Skeletal muscle satellite cell (primary cell): Measurements from ENCODE around the gene NAT10.

Experiments
- H3K27me3 ChIP-seq: 2 replicates; pipeline ENCODE4 v1.7.0; 2013; ENCODE audit warnings: low read length; ENCODE audit not compliant: control insufficient read depth, insufficient read depth
- H3K36me3 ChIP-seq: 2 replicates; pipeline ENCODE4 v1.7.0; 2013; ENCODE audit warnings: mild to moderate bottlenecking, control low read depth, low read length; ENCODE audit not compliant: insufficient read depth
- H3K4me1 ChIP-seq: 2 replicates; pipeline ENCODE4 v1.7.0; 2013; ENCODE audit warnings: low read length; ENCODE audit not compliant: control insufficient read depth, insufficient read depth
- H3K4me2 ChIP-seq: 2 replicates; pipeline ENCODE4 v1.7.0; 2013; ENCODE audit warnings: mild to moderate bottlenecking, low read length
- H3K4me3 ChIP-seq: 2 replicates; pipeline ENCODE4 v1.7.0; 2013; ENCODE audit warnings: low read length
- H3K9ac ChIP-seq: 2 replicates; pipeline ENCODE4 v1.7.0; 2013; ENCODE audit warnings: mild to moderate bottlenecking, low read depth, low read length, moderate library complexity
- H3K9me3 ChIP-seq: replicated peaks from 2 replicates; pipeline ENCODE4 v1.7.0; 2013; ENCODE audit warnings: mild to moderate bottlenecking, control low read depth, low read length

NAT10 gene

DNA sequence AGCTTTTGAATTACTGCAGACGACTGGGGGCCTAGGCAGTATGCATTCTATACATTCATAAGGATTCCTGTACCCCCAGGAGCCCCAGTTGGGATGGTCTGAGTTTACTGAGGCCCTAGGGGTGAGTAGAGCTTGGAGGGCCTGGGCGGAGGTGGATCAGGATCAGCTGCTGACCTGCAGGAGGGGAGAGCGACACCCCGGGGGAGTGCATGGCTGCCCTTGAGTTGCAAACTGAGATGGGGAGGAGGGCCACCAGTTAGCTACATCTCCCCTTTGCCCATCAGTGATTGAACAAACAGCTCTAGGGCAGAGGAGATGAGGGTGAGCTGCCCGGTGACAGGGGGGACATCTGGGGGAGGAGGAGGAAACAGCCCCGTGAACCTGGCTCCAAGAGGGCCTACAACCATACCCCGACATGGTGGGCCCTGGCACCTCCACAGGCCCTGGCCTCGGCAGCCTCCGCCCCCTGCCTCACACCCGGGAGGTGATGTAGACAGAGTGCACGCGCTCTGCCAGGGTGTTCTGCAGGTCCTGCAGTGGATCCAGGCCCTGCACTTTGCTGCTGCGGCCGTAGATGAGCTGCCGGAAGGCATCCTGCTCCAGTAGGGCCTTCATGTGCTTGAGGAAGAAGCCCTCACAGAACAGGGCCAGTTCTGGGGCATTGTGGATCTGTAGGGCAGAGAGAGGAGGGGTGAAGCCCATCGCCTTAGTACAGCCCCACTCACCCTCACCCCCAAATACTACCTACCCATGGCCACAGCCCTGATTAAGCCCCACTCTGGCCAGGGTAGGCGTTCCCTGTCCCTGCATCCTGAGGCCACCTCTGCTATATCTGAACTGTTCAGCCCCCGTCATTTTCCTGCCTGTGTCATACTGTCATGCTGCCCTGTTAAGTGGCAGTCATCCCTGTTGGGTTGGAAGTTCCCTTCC is 46.8 kb downstream of the NAT10 start:
- Histone ChIP-seq H3K9me3 (no peaks in the 10 kb centered on the region), H3K4me2 (no peak overlapping the region), H3K4me3 (no peak overlapping the region), H3K9ac (no peak overlapping the region), H3K36me3 (peaks cover 62% of the 10 kb centered on the region), H3K27me3 (no peaks in the 10 kb centered on the region), H3K4me1 (no peaks in the 10 kb centered on the region)

DNA sequence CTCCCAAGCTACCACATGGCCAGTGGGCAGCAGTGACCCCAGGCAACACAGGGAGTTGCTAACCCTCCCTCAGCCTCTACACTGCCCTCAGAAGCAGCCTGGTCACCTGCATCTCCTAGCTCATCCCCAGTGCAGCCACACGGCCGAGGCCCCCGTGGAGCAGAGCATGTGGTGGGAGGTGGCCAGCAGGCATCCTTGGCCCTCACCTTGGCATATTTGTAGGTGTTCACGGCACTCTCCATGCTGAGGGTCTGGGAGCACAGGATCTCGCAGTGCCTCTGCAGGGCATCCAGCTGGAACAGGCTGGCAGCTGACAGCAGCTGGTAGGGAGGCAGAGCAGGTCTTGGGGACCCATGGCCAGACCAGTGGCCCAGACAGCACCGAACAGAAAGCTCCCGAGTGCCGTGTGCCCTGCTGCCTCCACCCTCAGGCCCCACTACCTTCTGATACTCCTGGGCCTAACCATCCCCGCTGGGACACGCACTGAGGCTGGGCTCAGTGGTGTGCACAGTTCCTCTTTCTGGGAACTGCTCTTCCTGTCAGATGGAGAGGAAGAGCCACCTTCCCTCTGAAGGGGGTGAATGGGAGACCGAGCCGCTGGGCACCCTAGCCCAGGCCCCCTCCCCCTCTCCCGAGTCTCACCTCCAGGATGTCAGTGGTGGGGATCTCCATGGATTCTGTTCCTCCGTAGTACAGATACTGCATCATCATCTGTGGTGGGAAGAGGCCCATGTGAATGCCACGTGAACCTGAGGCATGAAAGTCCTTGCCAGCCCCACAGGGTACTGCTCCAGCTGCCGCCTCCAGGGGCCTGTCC is 48.8 kb downstream of the NAT10 start:
- H3K4me3 ChIP-seq = no peak overlapping the region
- H3K9me3 ChIP-seq = no peaks in the 10 kb centered on the region
- H3K4me2 ChIP-seq = no peak overlapping the region
- peaks cover 43% of the 10 kb centered on the region for H3K36me3 ChIP-seq
- no peak overlapping the region for H3K9ac ChIP-seq
- no peaks in the 10 kb centered on the region for H3K27me3 ChIP-seq
- H3K4me1 ChIP-seq = no peaks in the 10 kb centered on the region

DNA sequence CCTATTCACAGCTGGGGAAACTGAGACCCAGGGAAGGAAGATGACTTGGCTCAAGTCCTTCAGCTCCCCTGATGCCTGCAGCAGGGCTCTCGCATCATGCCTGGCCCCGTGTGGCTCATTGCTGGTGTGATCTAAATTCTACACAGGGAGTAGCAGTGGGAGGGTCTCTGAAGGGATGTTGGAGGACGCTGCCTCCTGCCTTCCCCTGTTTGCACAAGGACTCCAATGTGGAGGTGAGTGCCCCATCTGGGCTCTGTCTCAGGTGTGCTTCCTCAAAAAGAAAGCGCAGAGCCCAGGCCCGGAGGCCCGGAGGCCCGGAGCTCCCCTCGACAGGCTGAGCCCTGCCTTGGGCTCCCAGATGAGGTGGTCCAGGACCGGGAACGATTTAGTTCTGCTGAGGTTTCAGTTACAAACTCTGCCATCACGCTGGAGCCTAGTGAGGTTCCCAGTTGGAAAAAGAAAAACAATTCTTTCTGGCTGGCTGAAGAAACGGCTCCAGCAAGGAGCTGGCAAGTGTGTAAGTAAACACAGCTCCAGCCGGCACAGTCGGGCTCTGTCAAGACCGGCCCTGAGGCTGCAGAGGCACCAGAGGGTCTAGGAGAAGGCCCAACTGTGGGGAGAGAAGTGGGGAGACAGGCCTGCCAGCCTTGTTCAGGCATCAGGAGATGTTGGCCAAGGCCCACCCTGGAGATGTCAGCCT is 49.8 kb downstream of the NAT10 start:
- no peaks in the 10 kb centered on the region for H3K4me1 ChIP-seq
- no peaks in the 10 kb centered on the region for H3K27me3 ChIP-seq
- H3K9me3 ChIP-seq = no peaks in the 10 kb centered on the region
- H3K4me2 ChIP-seq = no peak overlapping the region
- peaks cover 40% of the 10 kb centered on the region for H3K36me3 ChIP-seq
- H3K4me3 ChIP-seq = no peak overlapping the region
- H3K9ac ChIP-seq = no peak overlapping the region

DNA sequence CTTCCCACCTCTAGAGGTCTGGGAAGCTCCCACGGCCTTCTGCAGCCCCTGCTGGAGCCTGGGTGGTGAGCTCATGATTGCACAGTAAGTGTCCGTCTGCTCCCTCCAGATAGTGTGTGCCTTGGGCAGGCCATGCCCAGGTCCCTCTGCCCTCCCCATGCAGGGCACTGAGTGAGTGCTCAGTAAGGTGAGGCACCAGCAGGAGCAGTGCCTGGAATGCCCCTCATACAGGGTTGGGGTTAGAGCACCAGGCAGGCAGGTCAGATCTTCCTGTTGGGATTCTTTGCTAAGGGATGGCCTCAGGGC is 50.3 kb downstream of the NAT10 start:
- Histone ChIP-seq H3K4me1 (no peaks in the 10 kb centered on the region), H3K36me3 (peaks cover 36% of the 10 kb centered on the region), H3K4me2 (no peak overlapping the region), H3K4me3 (no peak overlapping the region), H3K27me3 (no peaks in the 10 kb centered on the region), H3K9ac (no peak overlapping the region), H3K9me3 (no peaks in the 10 kb centered on the region)

DNA sequence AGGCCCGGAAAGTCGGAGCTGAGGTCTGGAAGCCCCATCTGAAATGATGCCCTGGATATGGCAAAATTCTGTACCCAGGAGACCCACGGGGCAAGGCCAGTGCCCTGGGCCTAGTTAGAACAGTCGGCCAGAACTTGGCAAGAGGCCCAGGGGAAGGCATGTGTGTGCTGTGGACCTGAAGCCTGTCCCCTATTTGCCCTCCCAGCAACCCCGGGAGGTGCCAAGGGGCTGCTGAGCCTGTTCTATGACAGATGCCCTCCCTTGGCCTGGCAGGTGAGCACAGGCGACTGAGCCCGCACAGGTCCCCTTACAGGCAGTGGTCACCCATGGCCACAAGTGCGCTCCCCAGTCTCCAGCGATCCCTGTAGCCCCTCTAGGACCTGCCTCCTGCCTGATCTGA is 51.7 kb downstream of the NAT10 start:
- Histone ChIP-seq H3K27me3 (no peaks in the 10 kb centered on the region), H3K4me1 (no peaks in the 10 kb centered on the region), H3K9me3 (no peaks in the 10 kb centered on the region), H3K9ac (no peak overlapping the region), H3K4me3 (no peak overlapping the region), H3K4me2 (no peak overlapping the region), H3K36me3 (peaks cover 29% of the 10 kb centered on the region)

DNA sequence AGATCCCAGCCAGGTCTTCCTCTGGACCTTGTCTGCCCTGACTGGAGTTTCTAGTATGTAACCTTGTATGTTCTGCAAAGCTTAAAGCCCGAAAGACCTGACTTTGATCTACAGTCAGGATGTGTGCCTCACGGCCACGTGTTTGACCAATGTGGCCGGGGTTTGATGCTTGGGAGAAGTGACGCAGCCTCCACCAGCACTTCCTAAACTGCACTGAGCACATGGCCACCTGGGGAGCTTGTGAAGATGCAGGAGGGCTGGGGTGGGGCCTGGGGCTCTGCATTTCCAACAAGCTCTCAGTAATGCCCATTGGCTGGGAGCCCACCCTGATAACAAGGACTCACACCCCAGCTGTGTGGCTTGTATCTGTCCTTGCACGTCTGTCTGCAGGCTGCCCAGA is 53.2 kb downstream of the NAT10 start:
- Histone ChIP-seq H3K36me3 (peaks cover 24% of the 10 kb centered on the region), H3K9me3 (no peaks in the 10 kb centered on the region), H3K4me3 (no peak overlapping the region), H3K27me3 (no peaks in the 10 kb centered on the region), H3K9ac (no peak overlapping the region), H3K4me2 (no peak overlapping the region), H3K4me1 (no peaks in the 10 kb centered on the region)

DNA sequence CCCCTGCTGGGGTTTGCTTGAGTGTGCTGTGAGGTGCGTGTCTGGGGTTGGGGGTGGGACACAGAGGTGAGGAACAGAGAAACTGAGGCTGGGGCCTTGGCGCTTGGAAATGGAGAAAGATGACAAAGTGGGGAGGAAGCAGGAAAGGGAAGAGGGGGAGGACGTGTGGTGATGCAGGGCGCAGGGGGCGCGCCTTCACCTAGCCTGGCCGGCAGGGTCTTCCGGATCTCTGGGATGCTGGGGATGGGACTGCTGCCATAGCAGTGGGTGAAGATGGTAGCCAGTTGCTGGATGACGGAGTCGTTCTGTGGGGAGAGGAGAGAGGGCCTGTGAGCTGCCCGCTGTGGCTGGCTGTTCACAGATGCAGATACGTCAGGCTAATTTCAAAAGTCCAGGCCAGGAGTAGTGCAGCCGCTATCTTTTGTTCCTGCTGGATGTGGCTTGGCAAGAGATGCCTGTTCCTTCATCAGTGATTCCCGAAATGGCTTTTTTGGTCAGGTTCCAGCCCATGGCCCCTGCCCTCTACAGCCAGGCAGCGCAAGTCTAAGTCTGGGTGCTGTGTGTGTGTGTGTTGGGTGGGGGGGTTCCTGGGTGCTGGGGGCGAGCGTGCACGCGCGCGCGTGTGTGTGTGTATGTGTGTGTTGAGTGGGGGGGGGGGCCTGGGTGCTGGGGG is 54.8 kb downstream of the NAT10 start:
- Histone ChIP-seq H3K9ac (no peak overlapping the region), H3K4me1 (no peaks in the 10 kb centered on the region), H3K9me3 (no peaks in the 10 kb centered on the region), H3K27me3 (no peaks in the 10 kb centered on the region), H3K4me2 (no peak overlapping the region), H3K36me3 (peaks cover 10% of the 10 kb centered on the region), H3K4me3 (no peak overlapping the region)

DNA sequence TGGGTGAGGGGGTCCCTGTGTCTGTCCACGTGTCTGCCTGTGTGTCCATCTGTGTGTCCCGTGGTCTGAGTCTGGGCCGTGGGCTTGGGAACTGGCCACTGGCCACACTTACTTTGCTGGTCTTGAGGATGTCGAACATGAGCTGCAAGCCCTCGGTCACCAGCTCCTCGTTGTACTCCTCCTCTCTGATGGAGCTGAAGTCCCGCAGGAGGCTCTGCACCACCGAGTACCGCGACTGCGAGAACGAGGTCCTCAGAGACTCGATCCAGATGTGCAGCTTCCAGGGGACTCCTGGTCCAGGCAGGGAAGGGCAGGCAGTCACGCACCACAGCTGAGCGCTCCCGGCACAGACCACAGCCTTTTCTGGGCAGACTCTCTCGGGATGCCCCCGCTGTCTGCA is 55.4 kb downstream of the NAT10 start:
- Histone ChIP-seq H3K9ac (no peak overlapping the region), H3K4me1 (no peaks in the 10 kb centered on the region), H3K27me3 (no peaks in the 10 kb centered on the region), H3K9me3 (no peaks in the 10 kb centered on the region), H3K36me3 (peaks cover 8% of the 10 kb centered on the region), H3K4me2 (no peak overlapping the region), H3K4me3 (no peak overlapping the region)

DNA sequence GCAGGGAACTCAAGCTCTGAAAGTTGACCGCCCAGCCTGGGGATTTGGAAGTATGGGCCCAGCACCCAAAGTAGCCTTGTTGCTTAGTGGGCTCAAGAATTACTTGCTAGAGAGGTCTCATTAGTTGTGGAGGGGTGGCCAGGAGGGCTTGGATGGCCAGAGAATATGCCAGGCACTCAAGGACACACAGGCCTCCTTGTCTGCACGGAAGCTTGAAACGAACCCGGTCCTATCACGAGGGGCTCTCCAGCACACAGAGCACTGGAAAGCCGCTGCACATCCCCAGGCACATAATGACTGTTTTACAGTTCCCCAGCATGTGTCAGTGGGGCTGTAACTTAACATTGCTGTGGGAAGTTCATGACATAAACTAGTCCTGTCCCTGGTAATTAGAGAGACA is 55.9 kb downstream of the NAT10 start:
- peaks cover 8% of the 10 kb centered on the region for H3K36me3 ChIP-seq

DNA sequence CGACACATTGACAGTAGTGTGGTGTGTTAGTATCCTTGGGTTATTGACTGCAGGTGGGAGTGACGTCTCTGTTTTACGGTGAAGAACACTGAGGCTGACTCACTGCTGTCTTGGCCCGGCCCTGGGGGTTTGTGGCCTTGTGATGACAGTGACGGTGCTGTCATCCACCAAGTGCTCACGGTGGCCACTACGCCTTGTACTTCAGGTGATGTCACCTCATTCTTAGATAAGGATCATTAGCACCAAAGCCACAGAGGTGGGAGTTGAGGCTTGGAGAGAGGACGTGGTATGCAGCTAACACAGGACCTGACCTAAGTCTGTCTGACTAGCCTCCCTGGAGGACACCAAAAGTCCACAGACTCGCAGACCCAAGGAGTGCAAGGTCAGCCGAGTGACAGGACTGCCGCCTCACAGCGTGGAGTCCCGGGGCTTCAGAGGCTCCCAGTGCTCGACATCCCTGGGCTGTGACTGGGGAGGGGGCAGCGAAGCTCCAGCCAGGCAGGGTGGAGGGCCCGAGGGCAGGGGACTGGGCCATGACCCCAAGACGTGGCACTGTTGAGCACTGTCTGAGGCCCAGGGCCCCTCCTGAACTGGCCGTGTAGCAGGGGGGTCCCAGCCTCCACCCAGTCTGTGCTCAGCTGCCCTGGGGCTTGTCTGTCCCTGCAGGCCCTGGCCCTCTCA is 56.5 kb downstream of the NAT10 start:
- Histone ChIP-seq H3K27me3 (no peaks in the 10 kb centered on the region), H3K36me3 (peaks cover 8% of the 10 kb centered on the region), H3K9me3 (no peaks in the 10 kb centered on the region), H3K4me1 (no peaks in the 10 kb centered on the region), H3K9ac (no peak overlapping the region), H3K4me2 (no peak overlapping the region), H3K4me3 (no peak overlapping the region)

More for the DNA sequence above, 55.9 kb downstream of the NAT10 start:
- H3K27me3 ChIP-seq = no peaks in the 10 kb centered on the region
- H3K4me1 ChIP-seq = no peaks in the 10 kb centered on the region
- no peaks in the 10 kb centered on the region for H3K9me3 ChIP-seq
- no peak overlapping the region for H3K4me2 ChIP-seq
- no peak overlapping the region for H3K4me3 ChIP-seq
- no peak overlapping the region for H3K9ac ChIP-seq

DNA sequence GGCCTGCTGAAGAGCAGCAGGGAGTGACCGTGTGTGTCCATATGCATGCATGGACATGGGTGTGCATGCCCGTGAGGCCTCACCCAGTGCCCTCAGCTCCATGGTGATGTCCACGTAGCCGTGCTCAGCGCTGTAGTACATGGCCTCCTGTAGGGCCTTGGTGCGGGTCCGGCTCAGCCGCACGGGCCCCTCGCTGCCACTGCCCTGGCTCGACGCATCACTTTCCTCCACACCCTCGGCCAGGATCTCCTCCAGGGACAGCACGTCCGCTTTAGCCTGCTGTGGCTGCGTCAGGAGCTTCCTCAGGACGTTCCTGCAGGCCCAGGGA is 57.0 kb downstream of the NAT10 start:
- Histone ChIP-seq H3K4me2 (no peak overlapping the region), H3K9ac (no peak overlapping the region), H3K4me1 (no peaks in the 10 kb centered on the region), H3K27me3 (no peaks in the 10 kb centered on the region), H3K36me3 (peaks cover 8% of the 10 kb centered on the region), H3K4me3 (no peak overlapping the region), H3K9me3 (no peaks in the 10 kb centered on the region)
